H1 (cell line): Measurements from ENCODE around the gene P2RY14. TPM values are rescaled to one million over a fixed set of nuclear protein-coding genes. Genes with fewer than 3 reads are reported as not detected.

ENCODE experiments used
- CTCF ChIA-PET: fragments of 300-600 bp; sonication (Branson Sonifier 250); formaldehyde crosslinking; loops from one replicate; lab custom pipeline; 2021; ENCODE audit not compliant: partially characterized antibody; lab: Charles Lee
- POLR2A ChIA-PET: fragments of 300-600 bp; sonication (Branson Sonifier 250); formaldehyde crosslinking; loops from one replicate; lab custom pipeline; 2021; ENCODE audit warnings: inconsistent platforms; ENCODE audit not compliant: partially characterized antibody; lab: Charles Lee
- DNase-seq, 2 experiments: peaks; one replicate each; pipeline versions ENCODE4 v3.0.0 to v3.0.0-alpha.2; 2010 to 2022; ENCODE audit warnings: low spot score in 2 of 2, low read depth in 1 of 2, mixed read lengths in 1 of 2
- FAIRE-seq: peaks from 2 replicates; lab custom pipeline; 2011; peaks lifted over from hg19 to GRCh38; lab: Jason Lieb, UNC
- H2AFZ ChIP-seq: 2 replicates; pipeline ENCODE4 v1.8.1; 2012; ENCODE audit warnings: low read length, inconsistent platforms
- H2AK5ac ChIP-seq: 2 replicates; pipeline ENCODE4 v1.6.1; 2013; ENCODE audit warnings: low read depth, low read length
- H2BK120ac ChIP-seq: replicated peaks from 2 replicates; pipeline ENCODE3; 2013; ENCODE audit warnings: low read depth, low read length, inconsistent platforms
- H2BK12ac ChIP-seq: 2 replicates; pipeline ENCODE4 v1.6.1; 2013; ENCODE audit warnings: low read depth, low read length
- H2BK15ac ChIP-seq: 2 replicates; pipeline ENCODE4 v1.6.1; 2013; ENCODE audit warnings: low read length
- H2BK20ac ChIP-seq: 2 replicates; pipeline ENCODE4 v1.6.1; 2013; ENCODE audit warnings: low read length
- H2BK5ac ChIP-seq: 2 replicates; pipeline ENCODE4 v1.6.1; 2013; ENCODE audit warnings: low read depth, low read length
- H3K14ac ChIP-seq: 2 replicates; pipeline ENCODE4 v1.6.1; 2013; ENCODE audit warnings: inconsistent platforms; ENCODE audit not compliant: insufficient read length
- H3K18ac ChIP-seq: 2 replicates; pipeline ENCODE4 v1.6.1; 2013; ENCODE audit warnings: low read length; ENCODE audit errors: extremely low read depth
- H3K23ac ChIP-seq: 2 replicates; pipeline ENCODE4 v1.6.1; 2013; ENCODE audit warnings: inconsistent platforms; ENCODE audit not compliant: insufficient read length
- H3K23me2 ChIP-seq: 2 replicates; pipeline ENCODE4 v1.6.1; 2013; ENCODE audit warnings: low read depth, low read length
- H3K27ac ChIP-seq: 2 replicates; pipeline ENCODE4 v1.6.1; 2011; ENCODE audit warnings: low read depth, low read length, inconsistent platforms
- H3K27me3 ChIP-seq, 4 experiments: replicated peaks in 1 of 4; 1 replicate in 1 of 4; 2 replicates in 3 of 4; pipeline versions ENCODE4 v1.6.1 to v1.8.1; 2011 to 2013; ENCODE audit warnings: low read length in 3 of 4, mild to moderate bottlenecking in 3 of 4, inconsistent platforms in 2 of 4, mixed read lengths in 2 of 4, moderate library complexity in 1 of 4; ENCODE audit not compliant: control insufficient read depth in 3 of 4, insufficient read depth in 3 of 4; ENCODE audit errors: extremely low read depth in 1 of 4
- H3K36me3 ChIP-seq, 4 experiments: 2 replicates each; pipeline versions ENCODE4 v1.6.1 to v1.8.1; 2011 to 2013; ENCODE audit warnings: mild to moderate bottlenecking in 4 of 4, low read length in 3 of 4, moderate library complexity in 2 of 4, control low read depth in 1 of 4, inconsistent platforms in 1 of 4; ENCODE audit not compliant: insufficient read depth in 4 of 4, control insufficient read depth in 2 of 4
- H3K4ac ChIP-seq: replicated peaks from 2 replicates; pipeline ENCODE3; 2013; ENCODE audit warnings: low read length, low read depth, mixed read lengths, inconsistent platforms; ENCODE audit not compliant: insufficient read length
- H3K4me1 ChIP-seq, 4 experiments: replicated peaks in 1 of 4; 1 replicate in 1 of 4; 2 replicates in 3 of 4; pipeline versions ENCODE4 v1.6.1 to v1.8.1; 2011 to 2013; ENCODE audit warnings: low read length in 3 of 4, inconsistent platforms in 2 of 4, mixed read lengths in 1 of 4; ENCODE audit not compliant: insufficient read depth in 4 of 4, control insufficient read depth in 3 of 4
- H3K4me2 ChIP-seq, 2 experiments: 2 replicates each; pipeline versions ENCODE4 v1.6.1 to v1.8.1; 2011 to 2013; ENCODE audit warnings: low read depth in 2 of 2, low read length in 2 of 2, control low read depth in 1 of 2, inconsistent platforms in 1 of 2, mild to moderate bottlenecking in 1 of 2; ENCODE audit not compliant: insufficient read depth in 1 of 2
- H3K4me3 ChIP-seq, 4 experiments: fragments of 200-600, 300-600 bp in 1 of 4; sonication (generic), shearing (Covaris generic), sonication (Bioruptor Twin) in 1 of 4; 2 replicates each; pipeline versions ENCODE4 v1.5.1 to v1.8.1; 2011 to 2016; ENCODE audit warnings: low read length in 4 of 4, low read depth in 3 of 4, control low read depth in 2 of 4, inconsistent platforms in 2 of 4, mild to moderate bottlenecking in 2 of 4, mixed read lengths in 1 of 4, moderate library complexity in 1 of 4; ENCODE audit not compliant: insufficient read depth in 2 of 4; ENCODE audit errors: extremely low read depth in 1 of 4
- H3K56ac ChIP-seq: replicated peaks from 2 replicates; pipeline ENCODE3; 2013; ENCODE audit warnings: low read depth, mild to moderate bottlenecking, mixed read lengths, low read length, inconsistent platforms; ENCODE audit not compliant: insufficient read length
- H3K79me1 ChIP-seq: 2 replicates; pipeline ENCODE4 v1.6.1; 2013; ENCODE audit warnings: low read depth, low read length, control low read depth
- H3K79me2 ChIP-seq, 2 experiments: 2 replicates each; pipeline versions ENCODE4 v1.6.1 to v1.8.1; 2012 to 2013; ENCODE audit warnings: low read length in 2 of 2, mild to moderate bottlenecking in 2 of 2, inconsistent platforms in 1 of 2; ENCODE audit not compliant: insufficient read depth in 2 of 2, control insufficient read depth in 1 of 2
- H3K9ac ChIP-seq, 4 experiments: replicated peaks in 1 of 4; 1 replicate in 1 of 4; 2 replicates in 3 of 4; pipeline versions ENCODE4 v1.6.1 to v1.8.1; 2011 to 2013; ENCODE audit warnings: low read depth in 3 of 4, low read length in 3 of 4, control low read depth in 2 of 4, mild to moderate bottlenecking in 2 of 4, moderate library complexity in 2 of 4, inconsistent platforms in 1 of 4; ENCODE audit errors: extremely low read depth in 1 of 4
- H3K9me3 ChIP-seq, 2 experiments: 2 replicates each; pipeline versions ENCODE4 v1.6.1 to v1.8.1; 2012 to 2013; ENCODE audit warnings: mild to moderate bottlenecking in 2 of 2, moderate library complexity in 2 of 2, control low read depth in 1 of 2, inconsistent platforms in 1 of 2, low read depth in 1 of 2, low read length in 1 of 2, mixed read lengths in 1 of 2; ENCODE audit not compliant: insufficient read depth in 2 of 2
- H4K20me1 ChIP-seq, 2 experiments: replicated peaks in 1 of 2; 2 replicates each; pipeline versions ENCODE3 to v1.8.1; 2011 to 2013; ENCODE audit warnings: inconsistent platforms in 2 of 2, low read length in 2 of 2, mild to moderate bottlenecking in 1 of 2; ENCODE audit not compliant: insufficient read depth in 2 of 2, control insufficient read depth in 1 of 2
- H4K5ac ChIP-seq: 2 replicates; pipeline ENCODE4 v1.6.1; 2013; ENCODE audit warnings: low read length, low read depth, mixed read lengths, inconsistent platforms; ENCODE audit not compliant: insufficient read length
- H4K8ac ChIP-seq: 2 replicates; pipeline ENCODE4 v1.8.0; 2013; ENCODE audit warnings: mild to moderate bottlenecking, moderate library complexity, low read length, inconsistent platforms; ENCODE audit not compliant: insufficient read depth; ENCODE audit errors: extremely low read depth
- H4K91ac ChIP-seq: replicated peaks from 2 replicates; pipeline ENCODE3; 2013; ENCODE audit warnings: low read length, mixed read lengths, inconsistent platforms; ENCODE audit not compliant: insufficient read length
- ASH2L ChIP-seq: fragments of 200-600, 300-600 bp; sonication (generic); IDR thresholded peaks from one replicate; pipeline ENCODE4 v1.7.1; 2017; ENCODE audit warnings: low read length
- ATF2 ChIP-seq: IDR thresholded peaks from 2 replicates; pipeline ENCODE4 v1.6.1; 2012; ENCODE audit warnings: low read length, inconsistent platforms
- BACH1 ChIP-seq: IDR thresholded peaks from 2 replicates; pipeline ENCODE4 v1.6.1; 2012; ENCODE audit warnings: low read length, improper control_type of control experiment
- CREB1 ChIP-seq: IDR thresholded peaks from 2 replicates; pipeline ENCODE4 v1.6.1; 2012; ENCODE audit warnings: inconsistent platforms
- EGR1 ChIP-seq: IDR thresholded peaks from 2 replicates; pipeline ENCODE4 v1.6.1; 2011; ENCODE audit warnings: low read depth, low read length, borderline replicate concordance
- HDAC2 ChIP-seq, 2 experiments: fragments of 300-600 bp in 1 of 2; sonication (generic) in 1 of 2; IDR thresholded peaks; 2 replicates each; pipeline ENCODE4 v1.6.1; 2011 to 2012; ENCODE audit warnings: low read depth in 2 of 2, low read length in 2 of 2, mild to moderate bottlenecking in 2 of 2, moderate library complexity in 2 of 2, borderline replicate concordance in 1 of 2, inconsistent platforms in 1 of 2
- HDAC6 ChIP-seq: IDR thresholded peaks from one replicate; pipeline ENCODE4 v1.7.1; 2012; ENCODE audit warnings: low read depth, mild to moderate bottlenecking, inconsistent platforms, low read length, moderate library complexity
- SAP30 ChIP-seq: fragments of 300-600 bp; sonication (generic); IDR thresholded peaks from 2 replicates; pipeline ENCODE4 v1.7.1; 2012; ENCODE audit warnings: low read length, moderate library complexity, mild to moderate bottlenecking, inconsistent platforms; ENCODE audit not compliant: insufficient read depth, insufficient replicate concordance
- SIRT6 ChIP-seq: IDR thresholded peaks from one replicate; pipeline ENCODE4 v1.7.1; 2012; ENCODE audit warnings: low read length, inconsistent platforms
- TAF1 ChIP-seq: IDR thresholded peaks from 2 replicates; pipeline ENCODE4 v1.6.1; 2011; ENCODE audit warnings: mild to moderate bottlenecking, low read depth, low read length
- WGBS, 2 experiments: shearing (Covaris generic) in 1 of 2; methylation state at CpG; one replicate each; pipeline versions ENCODE4 v1.1.6 to v1.1.7; 2013 to 2015; ENCODE audit warnings: low lambda C conversion rate in 2 of 2, mixed read lengths in 2 of 2, inconsistent platforms in 1 of 2, low coverage in 1 of 2, missing lambda C conversion rate in 1 of 2; ENCODE audit not compliant: insufficient replicate concordance in 2 of 2, insufficient coverage in 1 of 2, insufficient read length in 1 of 2; ENCODE audit errors: extremely low coverage in 1 of 2, missing lambda C conversion rate in 1 of 2; 5-methylcytosine and 5-hydroxymethylcytosine counted together
- polyA plus RNA-seq, 7 experiments: library from polyadenylated mRNA; depleted of rRNA in 3 of 7; stranded (reverse) in 5 of 7; unstranded in 2 of 7; fragments of >200 nt in 5 of 7; fragments of 200-250 nt in 2 of 7; gene quantifications; 1 replicate in 5 of 7; 2 replicates in 1 of 7; 4 replicates in 1 of 7; pipeline versions ENCODE4 v1.2.1 to v1.2.3, GENCODE V29; 2011 to 2013; ENCODE audit warnings: missing spikeins in 2 of 7, mixed read lengths in 2 of 7
- total RNA-seq: library from RNA; stranded (reverse); fragmentation: NEBNext Ultra II Directional; extraction: Animal tissue kit (Norgen Biotek cat#: 25700); gene quantifications from 2 replicates; pipeline ENCODE4 v1.2.1, GENCODE V29; 2021

The P2RY14 gene
- total and polyA plus RNA-seq, 2 of the 8 experiments (the other 6 are each of a cell fraction or from before 2014, with no cell fraction given): not detected

GRCh38 chr3:151216641-151217607 lies 61.4 kb downstream of the P2RY14 start:
- H4K20me1 ChIP-seq: no peaks in the 10 kb centered on the region
- no peak overlapping the region for H2BK5ac ChIP-seq
- no peak overlapping the region for H3K4me2 ChIP-seq
- no peak overlapping the region; the same call in 1 of the 2 replicates for H2AK5ac ChIP-seq
- H2BK12ac ChIP-seq: no peak overlapping the region
- no peak for FAIRE-seq
- ChIA-PET POLR2A (interaction anchor here (0.6 kb wide), 1 partner anchor 267 kb away, joined by 3 read pairs; no protein-coding TSS in a partner anchor), CTCF (interaction anchor here (1.0 to 3.0 kb wide), 6 partner anchors 9 to 65 kb away, joined by 3 to 32 read pairs (median 5); no protein-coding TSS in a partner anchor)
- H3K79me2 ChIP-seq: no peaks in the 10 kb centered on the region
- no peak overlapping the region for H2AFZ ChIP-seq
- no peak overlapping the region for H4K91ac ChIP-seq
- H3K18ac ChIP-seq: peak overlapping the region; percentile 52; the same call in 1 of the 2 replicates
- no peaks in the 10 kb centered on the region for H3K23me2 ChIP-seq
- H3K27ac ChIP-seq: no peak overlapping the region
- no peaks in the 10 kb centered on the region for H3K27me3 ChIP-seq
- H2BK20ac ChIP-seq: no peak overlapping the region
- no peak overlapping the region for H4K5ac ChIP-seq
- no peak overlapping the region for H3K56ac ChIP-seq
- no peaks in the 10 kb centered on the region; a peak in 1 of 4 replicates for H3K9me3 ChIP-seq
- no peak overlapping the region for H3K4me3 ChIP-seq
- H3K4ac ChIP-seq: no peak overlapping the region
- peaks cover 0 to 7% (median 5%) of the 10 kb centered on the region in 4 experiments; a peak in 4 of 7 replicates for H3K4me1 ChIP-seq
- no peak overlapping the region for H4K8ac ChIP-seq
- H3K23ac ChIP-seq: no peak overlapping the region
- no peak overlapping the region for H2BK15ac ChIP-seq
- 93% methylated on average over 3 of the region's 3 CpGs; no CpG with 5 or more reads in 1 of the 2 experiments for WGBS, 2 experiments
- H3K14ac ChIP-seq: no peak overlapping the region
- H2BK120ac ChIP-seq: no peak overlapping the region
- DNase-seq: no peak
- no peaks in the 10 kb centered on the region for H3K79me1 ChIP-seq
- peaks cover 0 to 5% (median 0%) of the 10 kb centered on the region in 4 experiments; a peak in 1 of 8 replicates for H3K36me3 ChIP-seq
- H3K9ac ChIP-seq: no peak overlapping the region
- TF ChIP-seq ASH2L (no peak), CREB1 (no peak), ATF2 (no peak), BACH1 (no peak), EGR1 (no peak), HDAC6 (no peak), HDAC2 (IDR thresholded peaks at IDR 0.05; ENCODE audit: borderline replicate concordance in 1 of 2, low read depth in 2 of 2, low read length in 2 of 2) (no peak), SIRT6 (no peak), TAF1 (no peak), SAP30 (no peak)
